Breast epithelium (tissue), 4 donors: ENCODE measurements around the gene GCNT2. TPM values are rescaled to one million over a fixed set of nuclear protein-coding genes. Genes with fewer than 3 reads are reported as not detected.
"Not testable (repeated sequence)": the region's sequence is repeated elsewhere in the genome, so short reads cannot be mapped to it uniquely, and the experiment has no call there.

Experiments
- DNase-seq, 2 donors: peaks; one replicate each; pipeline ENCODE4 v3.0.0-alpha.2; 2019; ENCODE audit warnings: low spot score in 2 of 2
- H3K27ac ChIP-seq, 2 donors: fragments of 200-600 bp; sonication (generic) in 1 of 2; one replicate each; pipeline ENCODE4 v1.5.1; 2016 to 2019; ENCODE audit warnings: mild to moderate bottlenecking in 1 of 2
- H3K27me3 ChIP-seq, 2 donors: fragments of 200-600 bp; sonication (generic) in 1 of 2; one replicate each; pipeline versions ENCODE4 v1.5.1 to v1.6.0; 2017 to 2019; ENCODE audit warnings: control low read depth in 1 of 2, mild to moderate bottlenecking in 1 of 2
- H3K36me3 ChIP-seq: fragments of 200-600 bp; one replicate; pipeline ENCODE4 v1.5.1; 2019
- H3K4me1 ChIP-seq, 2 donors: fragments of 200-600 bp; sonication (generic); one replicate each; pipeline ENCODE4 v1.5.1; 2016 to 2019; ENCODE audit warnings: control low read depth in 1 of 2
- H3K4me3 ChIP-seq, 3 donors: fragments of 200-600 bp; sonication (generic); 1 replicate in 2 of 3; 2 replicates in 1 of 3; pipeline ENCODE4 v1.5.1; 2016 to 2019; ENCODE audit warnings: mild to moderate bottlenecking in 3 of 3, moderate library complexity in 2 of 3
- H3K9me3 ChIP-seq, 2 donors: fragments of 200-600 bp; sonication (generic) in 1 of 2; one replicate each; pipeline ENCODE4 v1.5.1; 2016 to 2019; ENCODE audit warnings: control low read depth in 1 of 2
- POLR2A ChIP-seq: fragments of 450-650 bp; IDR thresholded peaks from one replicate; pipeline ENCODE4 v1.6.1; 2016; ENCODE audit warnings: antibody characterized with exemption, mild to moderate bottlenecking, moderate library complexity
- POLR2AphosphoS5 ChIP-seq, 3 donors: sonication (generic); formaldehyde crosslinking; IDR thresholded peaks; one replicate each; pipeline ENCODE4 v1.6.1; 2017; ENCODE audit warnings: antibody characterized with exemption in 3 of 3
- intact Hi-C: fragments of 100-400 bp; cut with DNase I; formaldehyde crosslinking; loops from one replicate; pipeline ENCODE4 v1.15.1; 2023; ENCODE audit warnings: low total_unique reads
- total RNA-seq, 3 donors: library from RNA; depleted of rRNA; stranded (reverse); fragments of >200 nt; gene quantifications; one replicate each; pipeline ENCODE4 v1.1.0, GENCODE V29; 2016
- TF ChIP-seq, protein P1 (sequence below), 3 donors: fragments of 450-650 bp; IDR thresholded peaks; one replicate each; pipeline ENCODE4 v1.5.1; 2016 to 2017; ENCODE audit warnings: antibody characterized with exemption in 3 of 3, mild to moderate bottlenecking in 3 of 3, moderate library complexity in 3 of 3

GCNT2 gene
- total RNA-seq, 3 donors from 2014 or later: 1.4 to 22.0 (median 13.4) TPM

GRCh38 chr6:10487668-10488327, 33.4 kb upstream of the GCNT2 start:
- no peaks in the 10 kb centered on the region for H3K36me3 ChIP-seq
- no peak for TF ChIP-seq POLR2AphosphoS5 (IDR thresholded peaks at IDR 0.05)
- no peak for TF ChIP-seq POLR2A
- TF ChIP-seq, protein P1, sequence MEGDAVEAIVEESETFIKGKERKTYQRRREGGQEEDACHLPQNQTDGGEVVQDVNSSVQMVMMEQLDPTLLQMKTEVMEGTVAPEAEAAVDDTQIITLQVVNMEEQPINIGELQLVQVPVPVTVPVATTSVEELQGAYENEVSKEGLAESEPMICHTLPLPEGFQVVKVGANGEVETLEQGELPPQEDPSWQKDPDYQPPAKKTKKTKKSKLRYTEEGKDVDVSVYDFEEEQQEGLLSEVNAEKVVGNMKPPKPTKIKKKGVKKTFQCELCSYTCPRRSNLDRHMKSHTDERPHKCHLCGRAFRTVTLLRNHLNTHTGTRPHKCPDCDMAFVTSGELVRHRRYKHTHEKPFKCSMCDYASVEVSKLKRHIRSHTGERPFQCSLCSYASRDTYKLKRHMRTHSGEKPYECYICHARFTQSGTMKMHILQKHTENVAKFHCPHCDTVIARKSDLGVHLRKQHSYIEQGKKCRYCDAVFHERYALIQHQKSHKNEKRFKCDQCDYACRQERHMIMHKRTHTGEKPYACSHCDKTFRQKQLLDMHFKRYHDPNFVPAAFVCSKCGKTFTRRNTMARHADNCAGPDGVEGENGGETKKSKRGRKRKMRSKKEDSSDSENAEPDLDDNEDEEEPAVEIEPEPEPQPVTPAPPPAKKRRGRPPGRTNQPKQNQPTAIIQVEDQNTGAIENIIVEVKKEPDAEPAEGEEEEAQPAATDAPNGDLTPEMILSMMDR (IDR thresholded peaks at IDR 0.05): no peak
- no peaks in the 10 kb centered on the region for H3K4me1 ChIP-seq
- H3K27me3 ChIP-seq: peaks cover 0 to 9% of the 10 kb centered on the region in 2 donors
- no peak overlapping the region for H3K27ac ChIP-seq
- intact Hi-C loops: no loop called here
- H3K4me3 ChIP-seq: no peak overlapping the region
- DNase-seq: no peak
- no peaks in the 10 kb centered on the region for H3K9me3 ChIP-seq

DNA sequence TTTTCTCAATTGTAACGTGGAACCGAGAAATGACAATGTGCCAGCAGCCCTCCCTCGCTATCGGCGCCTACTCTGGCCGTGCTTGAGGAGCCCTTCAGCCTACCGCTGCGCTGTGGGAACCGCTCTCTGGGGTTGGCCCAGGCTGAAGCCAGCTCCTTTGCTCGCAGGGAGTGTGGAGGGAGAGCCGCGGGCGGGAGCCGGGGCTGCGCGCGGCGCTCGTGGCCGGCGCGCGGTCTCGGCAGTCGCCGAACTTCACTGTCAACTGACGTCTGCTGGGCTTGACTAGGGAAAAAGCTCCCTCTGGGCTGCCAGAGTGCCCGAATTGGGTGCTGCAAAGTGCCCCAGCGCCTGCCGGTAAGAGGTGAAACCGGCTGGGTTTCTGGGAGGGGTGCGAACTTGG, 29.7 kb upstream of the GCNT2 start:
- Histone ChIP-seq H3K9me3 (no peaks in the 10 kb centered on the region), H3K4me3 (no peak overlapping the region), H3K4me1 (no peaks in the 10 kb centered on the region), H3K36me3 (no peaks in the 10 kb centered on the region), H3K27ac (no peak overlapping the region), H3K27me3 (peaks cover 0 to 9% of the 10 kb centered on the region in 2 donors)
- intact Hi-C loops: no loop called here
- TF ChIP-seq, protein P1 (IDR thresholded peaks at IDR 0.05): no peak
- TF ChIP-seq POLR2AphosphoS5 (IDR thresholded peaks at IDR 0.05): no peak
- DNase-seq: no peak

- H3K9me3 ChIP-seq, H3K4me1 ChIP-seq, H3K27ac ChIP-seq, intact Hi-C loops, H3K36me3 ChIP-seq, H3K27me3 ChIP-seq, H3K4me3 ChIP-seq, DNase-seq: not testable (repeated sequence)
These were observed 29.2 kb upstream of the GCNT2 start for GRCh38 chr6:10491905-10492304.

GRCh38 chr6:10495029-10495428, 26.1 kb upstream of the GCNT2 start:
- TF ChIP-seq, protein P1 (IDR thresholded peaks at IDR 0.05): no peak
- no peaks in the 10 kb centered on the region for H3K4me1 ChIP-seq
- no peak overlapping the region for H3K4me3 ChIP-seq

DNA sequence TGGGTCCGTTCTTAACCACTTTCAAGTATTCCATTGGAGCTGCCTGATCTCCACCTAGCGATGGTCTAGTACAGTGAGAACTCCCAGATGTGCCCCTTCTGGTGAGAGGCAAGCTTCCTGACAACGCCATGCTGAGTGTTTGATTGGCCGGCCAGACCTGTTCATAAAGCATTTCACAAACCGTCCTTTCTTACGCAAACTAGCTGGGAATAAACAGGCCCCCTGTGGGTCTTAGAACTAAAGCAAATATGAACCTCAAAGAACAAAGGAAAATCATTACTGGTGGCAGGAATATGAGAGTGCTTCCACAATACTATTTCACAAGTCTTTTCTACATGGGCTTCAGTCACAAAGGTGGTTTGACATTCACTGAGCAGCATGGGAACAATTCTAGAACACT, 15.6 kb upstream of the GCNT2 start:
- H3K36me3 ChIP-seq: no peaks in the 10 kb centered on the region
- H3K4me3 ChIP-seq: no peak overlapping the region
- TF ChIP-seq POLR2A: no peak
- no peak for TF ChIP-seq POLR2AphosphoS5 (IDR thresholded peaks at IDR 0.05)
- TF ChIP-seq, protein P1 (IDR thresholded peaks at IDR 0.05): no peak
- H3K4me1 ChIP-seq: no peaks in the 10 kb centered on the region
- no peak for DNase-seq
- intact Hi-C loops: no loop called here
- no peaks in the 10 kb centered on the region for H3K9me3 ChIP-seq
- no peak overlapping the region for H3K27ac ChIP-seq
- H3K27me3 ChIP-seq: no peaks in the 10 kb centered on the region

More at GRCh38 chr6:10495029-10495428, 26.1 kb upstream of the GCNT2 start:
- Histone ChIP-seq H3K27ac (no peak overlapping the region), H3K27me3 (no peaks in the 10 kb centered on the region), H3K9me3 (no peaks in the 10 kb centered on the region), H3K36me3 (no peaks in the 10 kb centered on the region)
- no peak for DNase-seq
- intact Hi-C loops: no loop called here

DNA sequence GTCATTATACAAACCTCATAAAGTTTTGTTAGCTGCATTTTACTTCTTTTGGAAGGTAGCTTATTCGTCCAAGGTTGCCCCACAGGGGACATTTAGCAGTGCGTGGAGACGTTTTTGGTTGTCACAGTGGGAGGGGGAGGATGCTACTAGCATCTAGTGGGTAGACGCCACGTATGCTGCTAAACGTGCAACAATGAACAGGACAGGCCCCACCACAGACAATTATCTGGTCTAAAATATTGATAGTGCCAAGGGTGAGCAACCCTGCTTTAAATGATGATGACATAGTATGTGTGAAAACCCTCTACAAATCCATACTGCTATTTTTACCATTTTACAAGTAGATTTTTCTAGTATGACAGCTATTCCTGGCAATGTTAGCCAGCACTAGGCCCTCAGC, 13.9 kb upstream of the GCNT2 start:
- no peaks in the 10 kb centered on the region for H3K4me1 ChIP-seq
- intact Hi-C loops: no loop called here
- no peaks in the 10 kb centered on the region for H3K36me3 ChIP-seq
- no peak overlapping the region for H3K27ac ChIP-seq
- H3K9me3 ChIP-seq: no peaks in the 10 kb centered on the region
- TF ChIP-seq POLR2AphosphoS5 (IDR thresholded peaks at IDR 0.05) (no peak), POLR2A (no peak)
- TF ChIP-seq, protein P1 (IDR thresholded peaks at IDR 0.05): no peak
- H3K27me3 ChIP-seq: no peaks in the 10 kb centered on the region
- no peak for DNase-seq
- no peak overlapping the region for H3K4me3 ChIP-seq
